ENCODE data around the gene LSS.
"Not testable (repeated sequence)": the region's sequence is repeated elsewhere in the genome, so short reads cannot be mapped to it uniquely, and the experiment has no call there.

LSS gene

GRCh38 chr21:46227811-46228344, 696 bp downstream of the LSS start:
- Histone ChIP-seq H3K27me3 (ENCODE audit: control insufficient read depth, insufficient read depth, low read length) (no peaks in the 10 kb centered on the region), H3K27ac (ENCODE audit: low read length) (no peak overlapping the region), H3K36me3 (ENCODE audit: control insufficient read depth, insufficient read depth, low read length) (no peaks in the 10 kb centered on the region; the same call in 1 of the 2 replicates), H3K9me3 (ENCODE audit: control insufficient read depth, insufficient read depth, low read length) (no peaks in the 10 kb centered on the region), H3K4me1 (ENCODE audit: control insufficient read depth, insufficient read depth, low read length) (no peaks in the 10 kb centered on the region; the same call in 1 of the 2 replicates), H3K4me3 (ENCODE audit: low read length) (peak overlapping the region; percentile 58; the same call in 1 of the 2 replicates)
- no CpG with 5 or more reads among the region's 20 CpGs for WGBS (ENCODE audit: insufficient coverage, insufficient read length)
- DNase-seq (ENCODE audit: low read depth, low spot score), result no peak

- Histone ChIP-seq H3K4me3 (ENCODE audit: low read length) (no peak overlapping the region; the same call in 1 of the 2 replicates), H3K4me1 (ENCODE audit: control insufficient read depth, insufficient read depth, low read length) (no peaks in the 10 kb centered on the region; the same call in 1 of the 2 replicates), H3K36me3 (ENCODE audit: control insufficient read depth, insufficient read depth, low read length) (no peaks in the 10 kb centered on the region; the same call in 1 of the 2 replicates), H3K27me3 (ENCODE audit: control insufficient read depth, insufficient read depth, low read length) (no peaks in the 10 kb centered on the region), H3K27ac (ENCODE audit: low read length) (no peak overlapping the region), H3K9me3 (ENCODE audit: control insufficient read depth, insufficient read depth, low read length) (no peaks in the 10 kb centered on the region)
- no peak for DNase-seq (ENCODE audit: low read depth, low spot score)
- WGBS (ENCODE audit: insufficient coverage, insufficient read length), result no CpG with 5 or more reads among the region's 4 CpGs
Observed at GRCh38 chr21:46226920-46227599, 1.5 kb downstream of the LSS start.

- Histone ChIP-seq H3K9me3 (ENCODE audit: control insufficient read depth, insufficient read depth, low read length) (no peaks in the 10 kb centered on the region), H3K4me3 (ENCODE audit: low read length) (no peak overlapping the region)
Observed at GRCh38 chr21:46226146-46226545, 2.4 kb downstream of the LSS start.

DNA sequence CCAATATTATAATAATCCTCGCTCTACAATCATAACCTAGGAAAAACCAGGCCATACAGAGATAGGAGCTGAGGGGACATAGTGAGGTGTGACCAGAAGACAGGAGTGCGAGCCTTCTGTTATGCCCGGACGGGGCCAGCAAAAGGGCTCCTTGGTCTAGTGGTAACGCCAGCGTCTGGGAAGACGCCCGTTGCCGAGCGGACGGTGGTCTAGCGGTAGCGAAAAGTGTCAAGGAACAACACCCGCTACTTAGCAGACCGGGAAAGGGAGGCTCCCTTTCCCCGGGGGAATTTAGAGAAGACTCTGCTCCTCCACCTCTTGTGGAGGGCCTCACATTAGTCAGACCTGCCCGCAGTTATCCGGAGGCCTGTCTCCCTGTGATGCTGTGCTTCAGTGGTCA, 4.9 kb downstream of the LSS start:
- peaks cover 14% of the 10 kb centered on the region for H3K36me3 ChIP-seq (ENCODE audit: control insufficient read depth, insufficient read depth, low read length)
- H3K27ac ChIP-seq (ENCODE audit: low read length); DNase-seq (ENCODE audit: low read depth, low spot score); H3K4me3 ChIP-seq (ENCODE audit: low read length); H3K27me3 ChIP-seq (ENCODE audit: control insufficient read depth, insufficient read depth, low read length); H3K4me1 ChIP-seq (ENCODE audit: control insufficient read depth, insufficient read depth, low read length); H3K9me3 ChIP-seq (ENCODE audit: control insufficient read depth, insufficient read depth, low read length): not testable (repeated sequence)
- no CpG with 5 or more reads among the region's 18 CpGs for WGBS (ENCODE audit: insufficient coverage, insufficient read length)

More at GRCh38 chr21:46226146-46226545, 2.4 kb downstream of the LSS start:
- Histone ChIP-seq H3K27ac (ENCODE audit: low read length) (no peak overlapping the region), H3K4me1 (ENCODE audit: control insufficient read depth, insufficient read depth, low read length) (no peaks in the 10 kb centered on the region; the same call in 1 of the 2 replicates), H3K27me3 (ENCODE audit: control insufficient read depth, insufficient read depth, low read length) (no peaks in the 10 kb centered on the region), H3K36me3 (ENCODE audit: control insufficient read depth, insufficient read depth, low read length) (peaks cover 4% of the 10 kb centered on the region; the same call in 1 of the 2 replicates)
- WGBS (ENCODE audit: insufficient coverage, insufficient read length), result no CpG with 5 or more reads among the region's 1 CpG
- no peak for DNase-seq (ENCODE audit: low read depth, low spot score)

- Histone ChIP-seq H3K9me3 (ENCODE audit: control insufficient read depth, insufficient read depth, low read length) (no peaks in the 10 kb centered on the region), H3K4me3 (ENCODE audit: low read length) (no peak overlapping the region), H3K27me3 (ENCODE audit: control insufficient read depth, insufficient read depth, low read length) (no peaks in the 10 kb centered on the region), H3K36me3 (ENCODE audit: control insufficient read depth, insufficient read depth, low read length) (peaks cover 14% of the 10 kb centered on the region), H3K27ac (ENCODE audit: low read length) (no peak overlapping the region), H3K4me1 (ENCODE audit: control insufficient read depth, insufficient read depth, low read length) (peaks cover 3% of the 10 kb centered on the region)
- no CpG with 5 or more reads among the region's 7 CpGs for WGBS (ENCODE audit: insufficient coverage, insufficient read length)
- DNase-seq (ENCODE audit: low read depth, low spot score), result no peak
Observed at GRCh38 chr21:46223217-46223616, 5.4 kb downstream of the LSS start.

DNA sequence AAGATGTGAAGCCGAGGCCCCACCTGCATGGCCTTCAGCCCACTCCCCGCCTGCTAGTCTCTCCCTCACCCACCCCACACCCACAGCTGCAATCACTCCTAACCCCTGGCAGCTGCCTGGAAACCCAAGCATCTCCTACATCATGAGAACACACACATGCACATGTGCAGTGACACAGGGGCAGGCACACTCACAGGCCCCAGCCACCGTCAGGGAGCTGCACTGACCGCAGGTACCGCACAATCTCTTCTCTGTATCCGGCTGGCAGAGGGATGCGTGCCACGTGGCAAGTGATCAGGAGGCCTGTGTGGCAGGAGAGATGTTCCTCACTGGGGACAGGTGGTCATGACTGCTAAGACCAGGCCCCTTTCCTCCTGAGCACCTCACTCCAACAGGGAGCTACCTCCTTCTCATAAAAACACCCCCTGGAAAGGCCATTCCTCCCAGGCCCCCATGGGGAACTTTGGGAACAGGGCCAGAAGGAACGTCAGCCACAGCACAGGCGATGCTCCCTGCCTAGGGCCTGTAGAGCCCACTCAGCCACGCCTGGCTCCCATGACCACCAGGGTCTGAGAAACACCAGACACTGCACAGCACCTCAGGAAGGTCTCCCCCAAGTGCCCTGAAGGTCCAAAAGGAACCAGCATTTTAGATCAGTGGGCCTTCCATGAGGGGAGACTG, 6.0 kb downstream of the LSS start:
- Histone ChIP-seq H3K4me1 (ENCODE audit: control insufficient read depth, insufficient read depth, low read length) (peaks cover 3% of the 10 kb centered on the region), H3K36me3 (ENCODE audit: control insufficient read depth, insufficient read depth, low read length) (peaks cover 14% of the 10 kb centered on the region), H3K27ac (ENCODE audit: low read length) (no peak overlapping the region), H3K4me3 (ENCODE audit: low read length) (no peak overlapping the region), H3K27me3 (ENCODE audit: control insufficient read depth, insufficient read depth, low read length) (no peaks in the 10 kb centered on the region), H3K9me3 (ENCODE audit: control insufficient read depth, insufficient read depth, low read length) (no peaks in the 10 kb centered on the region)
- no CpG with 5 or more reads among the region's 11 CpGs for WGBS (ENCODE audit: insufficient coverage, insufficient read length)
- no peak for DNase-seq (ENCODE audit: low read depth, low spot score)

GRCh38 chr21:46221664-46222435, 6.7 kb downstream of the LSS start:
- no peak overlapping the region for H3K27ac ChIP-seq (ENCODE audit: low read length)
- no peak for DNase-seq (ENCODE audit: low read depth, low spot score)
- no CpG with 5 or more reads among the region's 16 CpGs for WGBS (ENCODE audit: insufficient coverage, insufficient read length)
- H3K27me3 ChIP-seq (ENCODE audit: control insufficient read depth, insufficient read depth, low read length), result no peaks in the 10 kb centered on the region
- peaks cover 3% of the 10 kb centered on the region; the same call in 1 of the 2 replicates for H3K4me1 ChIP-seq (ENCODE audit: control insufficient read depth, insufficient read depth, low read length)
- no peaks in the 10 kb centered on the region for H3K9me3 ChIP-seq (ENCODE audit: control insufficient read depth, insufficient read depth, low read length)
- H3K4me3 ChIP-seq (ENCODE audit: low read length), result no peak overlapping the region
- peaks cover 14% of the 10 kb centered on the region for H3K36me3 ChIP-seq (ENCODE audit: control insufficient read depth, insufficient read depth, low read length)

GRCh38 chr21:46220847-46221246, 7.7 kb downstream of the LSS start:
- H3K36me3 ChIP-seq (ENCODE audit: control insufficient read depth, insufficient read depth, low read length), result peaks cover 17% of the 10 kb centered on the region
- no peaks in the 10 kb centered on the region for H3K27me3 ChIP-seq (ENCODE audit: control insufficient read depth, insufficient read depth, low read length)
- DNase-seq (ENCODE audit: low read depth, low spot score), result no peak
- H3K4me1 ChIP-seq (ENCODE audit: control insufficient read depth, insufficient read depth, low read length), result peaks cover 3% of the 10 kb centered on the region; the same call in 1 of the 2 replicates
- WGBS (ENCODE audit: insufficient coverage, insufficient read length), result no CpG with 5 or more reads among the region's 8 CpGs
- H3K4me3 ChIP-seq (ENCODE audit: low read length), result no peak overlapping the region
- no peak overlapping the region for H3K27ac ChIP-seq (ENCODE audit: low read length)
- H3K9me3 ChIP-seq (ENCODE audit: control insufficient read depth, insufficient read depth, low read length), result no peaks in the 10 kb centered on the region

DNA sequence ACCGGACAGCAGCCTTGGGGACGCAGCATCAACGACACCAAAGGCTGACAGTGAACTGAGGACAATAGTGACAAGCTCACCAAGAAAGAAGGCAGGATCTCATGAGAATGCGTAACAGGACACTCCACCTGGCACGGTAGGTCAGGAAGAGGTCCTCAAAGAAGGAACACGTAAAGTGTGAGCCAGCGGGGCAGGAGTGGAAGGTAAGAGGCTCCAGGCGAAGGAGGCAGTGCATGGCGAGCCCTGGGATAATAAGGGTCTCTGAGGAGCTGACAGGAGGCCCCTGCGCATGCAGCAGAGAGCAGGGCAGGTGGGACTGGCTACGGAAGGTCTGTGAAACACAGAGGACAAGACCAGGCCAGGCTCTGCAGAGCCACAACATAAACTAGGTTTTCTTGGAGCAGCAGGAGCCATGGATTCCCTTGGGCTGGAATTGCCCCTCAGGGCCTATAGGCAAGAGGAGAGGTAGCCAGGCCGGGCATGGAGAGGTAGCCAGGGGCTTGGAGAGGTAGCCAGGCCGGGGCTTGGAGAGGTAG, 8.2 kb downstream of the LSS start:
- Histone ChIP-seq H3K36me3 (ENCODE audit: control insufficient read depth, insufficient read depth, low read length) (peaks cover 17% of the 10 kb centered on the region), H3K4me3 (ENCODE audit: low read length) (no peak overlapping the region), H3K27ac (ENCODE audit: low read length) (no peak overlapping the region), H3K9me3 (ENCODE audit: control insufficient read depth, insufficient read depth, low read length) (no peaks in the 10 kb centered on the region), H3K27me3 (ENCODE audit: control insufficient read depth, insufficient read depth, low read length) (no peaks in the 10 kb centered on the region), H3K4me1 (ENCODE audit: control insufficient read depth, insufficient read depth, low read length) (peaks cover 3% of the 10 kb centered on the region; the same call in 1 of the 2 replicates)
- no peak for DNase-seq (ENCODE audit: low read depth, low spot score)
- WGBS (ENCODE audit: insufficient coverage, insufficient read length), result no CpG with 5 or more reads among the region's 13 CpGs

All from iPS DF 6.9 (cell line).